ENCODE data around the gene ANO9. TPM values are rescaled to one million over a fixed set of nuclear protein-coding genes. Genes with fewer than 3 reads are reported as not detected.

Gene ANO9
- total RNA-seq, 4 donors from 2014 or later: 0.11 to 0.42 (median 0.32) TPM; not detected in 1

DNA sequence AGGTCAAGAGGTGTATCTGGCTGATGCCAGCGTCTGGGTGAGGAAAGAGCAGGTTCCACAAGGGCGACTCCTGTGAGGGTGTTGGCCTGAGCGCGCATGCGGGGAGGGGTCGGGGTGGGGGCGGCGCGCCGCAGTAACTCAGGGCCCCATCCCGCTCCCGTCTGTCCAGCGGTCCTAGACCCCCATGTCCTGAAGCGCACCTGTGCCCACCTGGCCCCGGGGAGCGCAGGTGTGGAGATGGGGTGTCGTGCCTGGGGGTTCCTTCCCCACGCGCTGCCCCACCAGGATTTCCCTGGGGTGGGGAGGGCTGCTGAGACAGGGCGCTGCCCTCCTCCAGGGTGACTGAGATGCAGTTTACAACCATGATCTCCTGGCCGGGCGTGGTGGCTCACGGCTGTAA lies 44.4 kb upstream of the ANO9 start:
- intact Hi-C loops (cut with DNase I): no loop called here
- Histone ChIP-seq H3K4me3 (no peak overlapping the region), H3K27me3 (no peaks in the 10 kb centered on the region), H3K4me1 (no peaks in the 10 kb centered on the region), H3K9me3 (no peaks in the 10 kb centered on the region), H3K27ac (replicated peaks in 1 of 4) (no peak overlapping the region), H3K36me3 (peaks cover 5 to 46% (median 44%) of the 10 kb centered on the region in 4 donors)
- TF ChIP-seq EP300 (IDR thresholded peaks at IDR 0.05) (no peak), POLR2A (IDR thresholded peaks at IDR 0.05; ENCODE audit: low read depth) (no peak), CTCF (IDR thresholded peaks at IDR 0.05) (no peak), POLR2AphosphoS5 (IDR thresholded peaks at IDR 0.05) (no peak)
- no peak for DNase-seq (ENCODE audit: extremely low spot score)
- 95% methylated on average over 23 of the region's 23 CpGs for WGBS

- H3K9me3 ChIP-seq: no peaks in the 10 kb centered on the region
- no peaks in the 10 kb centered on the region for H3K4me1 ChIP-seq
- H3K36me3 ChIP-seq: peaks cover 1 to 36% (median 33%) of the 10 kb centered on the region in 4 donors
- no peak overlapping the region for H3K4me3 ChIP-seq
- DNase-seq (ENCODE audit: extremely low spot score): no peak
- no peaks in the 10 kb centered on the region for H3K27me3 ChIP-seq
- TF ChIP-seq POLR2AphosphoS5 (IDR thresholded peaks at IDR 0.05) (no peak), CTCF (IDR thresholded peaks at IDR 0.05) (no peak), POLR2A (IDR thresholded peaks at IDR 0.05; ENCODE audit: low read depth) (no peak), EP300 (IDR thresholded peaks at IDR 0.05) (no peak)
- no peak overlapping the region for H3K27ac ChIP-seq (replicated peaks in 1 of 4)
- 95% methylated on average over 38 of the region's 38 CpGs for WGBS
- intact Hi-C loops (cut with DNase I): no loop called here
Measured at GRCh38 chr11:484616-485015, 42.8 kb upstream of the ANO9 start.

DNA sequence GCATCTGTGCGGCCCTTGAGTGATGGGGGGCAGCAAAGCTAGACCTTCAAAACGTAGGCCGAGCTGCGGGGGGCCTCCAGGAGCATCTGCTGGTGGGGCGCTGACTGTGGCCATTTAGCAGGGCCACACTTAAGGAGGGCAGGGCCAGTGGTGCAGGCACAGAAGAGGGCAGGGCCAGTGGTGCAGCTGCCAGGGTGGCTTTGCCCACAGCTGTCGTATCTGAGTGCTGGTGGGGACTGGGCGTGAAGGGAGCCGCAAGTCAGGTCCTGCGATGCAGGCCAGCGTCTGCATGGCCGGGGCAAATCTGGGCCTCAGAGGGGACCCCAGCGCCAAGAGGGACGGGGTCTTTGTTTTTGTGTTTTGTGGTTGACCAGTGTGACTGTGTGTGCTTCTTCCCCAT lies 37.5 kb upstream of the ANO9 start:
- Histone ChIP-seq H3K9me3 (no peaks in the 10 kb centered on the region), H3K27ac (replicated peaks in 1 of 4) (no peak overlapping the region), H3K4me3 (no peak overlapping the region), H3K27me3 (no peaks in the 10 kb centered on the region), H3K4me1 (peaks cover 0 to 6% (median 2%) of the 10 kb centered on the region in 4 donors), H3K36me3 (peaks cover 0 to 18% (median 13%) of the 10 kb centered on the region in 4 donors)
- 90% methylated on average over 9 of the region's 13 CpGs for WGBS
- TF ChIP-seq POLR2AphosphoS5 (IDR thresholded peaks at IDR 0.05) (no peak), POLR2A (IDR thresholded peaks at IDR 0.05; ENCODE audit: low read depth) (no peak), CTCF (IDR thresholded peaks at IDR 0.05) (no peak), EP300 (IDR thresholded peaks at IDR 0.05) (no peak)
- no peak for DNase-seq (ENCODE audit: extremely low spot score)
- intact Hi-C loops (cut with DNase I): no loop called here

DNA sequence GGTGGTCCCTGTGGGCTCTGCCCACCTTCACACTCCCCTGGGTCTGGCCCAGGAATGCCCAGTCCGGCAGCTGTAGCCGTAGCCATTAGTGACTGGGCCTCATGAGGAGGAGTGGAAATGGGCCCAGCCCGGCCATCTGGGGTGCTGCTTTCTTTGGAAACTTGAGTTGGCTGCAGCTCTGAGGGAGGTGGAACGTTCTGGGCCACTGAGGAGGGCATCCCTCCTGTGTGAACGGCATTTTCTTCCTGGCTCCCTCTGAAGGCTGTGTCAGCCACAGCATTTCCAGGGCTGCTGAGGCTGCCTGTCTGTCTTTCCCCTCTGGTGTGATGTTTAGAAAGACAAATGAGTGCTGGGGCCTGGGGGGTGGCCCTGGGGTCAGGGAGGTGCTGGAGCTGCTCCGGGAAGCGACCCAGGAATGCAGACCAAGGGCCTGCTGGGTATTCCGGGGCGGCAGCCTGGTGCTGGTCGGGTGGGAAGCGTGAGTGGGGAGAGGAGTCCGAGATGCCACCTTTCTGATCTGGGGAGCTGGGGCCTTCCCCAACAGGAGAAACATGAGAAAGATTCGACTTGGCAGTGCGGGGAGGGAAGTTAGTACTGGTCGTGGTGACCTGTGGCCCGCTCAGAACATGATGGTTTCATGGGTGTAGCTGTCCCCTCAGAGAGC lies 35.4 kb upstream of the ANO9 start:
- TF ChIP-seq CTCF (IDR thresholded peaks at IDR 0.05) (no peak), POLR2A (IDR thresholded peaks at IDR 0.05; ENCODE audit: low read depth) (no peak), EP300 (IDR thresholded peaks at IDR 0.05) (no peak)
- Histone ChIP-seq H3K9me3 (no peaks in the 10 kb centered on the region), H3K4me1 (peaks cover 0 to 6% (median 2%) of the 10 kb centered on the region in 4 donors), H3K4me3 (no peak overlapping the region), H3K27ac (replicated peaks in 1 of 4) (no peak overlapping the region), H3K36me3 (peaks cover 0 to 18% (median 13%) of the 10 kb centered on the region in 4 donors), H3K27me3 (no peaks in the 10 kb centered on the region)
- intact Hi-C loops (cut with DNase I): no loop called here
- 87% methylated on average over 12 of the region's 16 CpGs for WGBS
- DNase-seq (ENCODE audit: extremely low spot score): no peak

GRCh38 chr11:476416-476815 lies 34.6 kb upstream of the ANO9 start:
- Histone ChIP-seq H3K4me1 (peaks cover 0 to 6% (median 2%) of the 10 kb centered on the region in 4 donors), H3K9me3 (no peaks in the 10 kb centered on the region), H3K27ac (replicated peaks in 1 of 4) (no peak overlapping the region), H3K36me3 (peaks cover 0 to 18% (median 13%) of the 10 kb centered on the region in 4 donors), H3K4me3 (no peak overlapping the region), H3K27me3 (no peaks in the 10 kb centered on the region)
- 96% methylated on average over 9 of the region's 15 CpGs for WGBS
- intact Hi-C loops (cut with DNase I): no loop called here
- no peak for DNase-seq (ENCODE audit: extremely low spot score)
- no peak for TF ChIP-seq POLR2AphosphoS5 (IDR thresholded peaks at IDR 0.05)
- no peak for TF ChIP-seq EP300 (IDR thresholded peaks at IDR 0.05)

All from esophagus muscularis mucosa (tissue), 4 donors.